GM20000 (cell line): ENCODE results near the gene PTPN14.

Experiments
- DNase-seq: peaks from one replicate; pipeline ENCODE4 v3.0.0; 2012; ENCODE audit warnings: low spot score
- CTCF ChIP-seq: IDR thresholded peaks from 2 replicates; pipeline ENCODE4 v1.5.1; 2012; ENCODE audit warnings: mild to moderate bottlenecking, control low read depth; ENCODE audit errors: extremely low read depth, missing control alignments

PTPN14 gene

GRCh38 chr1:214476229-214476985 lies 75.0 kb downstream of the PTPN14 start:
- TF ChIP-seq CTCF, result no peak
- no peak for DNase-seq

- no peak for TF ChIP-seq CTCF
- DNase-seq, result no peak
Observed at GRCh38 chr1:214475746-214476145, 75.7 kb downstream of the PTPN14 start.

DNA sequence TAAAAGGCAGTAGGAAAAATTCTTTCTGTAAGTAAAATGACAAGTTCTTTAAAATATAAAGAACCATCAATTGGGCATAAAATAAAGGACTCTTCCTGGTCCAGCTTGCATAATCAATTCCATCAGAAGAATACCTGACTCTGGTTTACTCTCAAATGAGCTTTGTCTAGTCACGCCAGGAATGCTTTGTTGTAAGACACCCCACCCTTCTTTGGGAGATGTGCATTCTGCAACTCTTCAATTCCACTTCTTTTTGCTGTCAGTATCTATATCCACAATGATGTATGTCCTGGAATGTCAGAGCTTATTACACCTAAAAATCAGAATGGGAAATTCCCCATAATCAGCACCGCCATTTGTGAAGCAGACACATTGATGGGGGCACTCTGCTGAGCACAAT lies 76.1 kb downstream of the PTPN14 start:
- no peak for DNase-seq
- TF ChIP-seq CTCF, result no peak

GRCh38 chr1:214474467-214474866 lies 76.9 kb downstream of the PTPN14 start:
- no peak for DNase-seq
- TF ChIP-seq CTCF, result no peak

GRCh38 chr1:214473862-214474261 lies 77.5 kb downstream of the PTPN14 start:
- no peak for DNase-seq
- TF ChIP-seq CTCF, result no peak

DNA sequence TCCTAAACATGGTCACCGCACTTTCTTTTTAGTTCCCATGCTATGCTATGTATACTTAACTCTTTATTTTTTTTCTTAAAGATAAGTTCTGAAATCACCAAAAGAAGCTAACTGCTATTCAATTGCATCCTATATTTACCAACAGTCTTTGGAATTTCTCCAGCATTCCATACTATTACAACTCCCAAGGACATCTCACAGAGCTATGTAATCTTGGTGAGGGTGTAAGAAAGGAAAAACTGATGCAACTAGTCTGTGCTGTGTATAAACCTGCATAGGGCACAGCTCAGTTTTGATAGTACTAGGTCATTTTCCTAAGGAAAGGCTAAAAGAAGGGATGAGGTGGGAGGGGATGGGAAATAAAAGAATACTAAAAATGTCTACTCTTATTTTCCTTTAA lies 78.0 kb downstream of the PTPN14 start:
- DNase-seq, result no peak
- no peak for TF ChIP-seq CTCF

GRCh38 chr1:214472364-214472763 lies 79.0 kb downstream of the PTPN14 start:
- no peak for DNase-seq
- no peak for TF ChIP-seq CTCF
